Activated naive CD8-positive, alpha-beta T cell treated with anti-CD3 and anti-CD28 coated beads for 36 hours (primary cell): ENCODE measurements around the gene FGF11. TPM values are rescaled to one million over a fixed set of nuclear protein-coding genes. Genes with fewer than 3 reads are reported as not detected.

Source experiments
- DNase-seq: peaks from one replicate; pipeline ENCODE4 v3.0.0; 2021
- H3K27ac Mint-ChIP-seq: one replicate; pipeline ENCODE4 v1.8.0; 2022; ENCODE audit warnings: mild to moderate bottlenecking, moderate library complexity, mixed read lengths
- H3K27me3 Mint-ChIP-seq: one replicate; pipeline ENCODE4 v1.8.0; 2022; ENCODE audit warnings: mild to moderate bottlenecking, mixed read lengths
- H3K36me3 Mint-ChIP-seq: one replicate; pipeline ENCODE4 v1.8.0; 2021; ENCODE audit warnings: mild to moderate bottlenecking, mixed read lengths
- H3K4me1 Mint-ChIP-seq: one replicate; pipeline ENCODE4 v1.8.0; 2021; ENCODE audit warnings: mixed read lengths
- H3K4me3 Mint-ChIP-seq: one replicate; pipeline ENCODE4 v1.8.0; 2022; ENCODE audit warnings: mild to moderate bottlenecking, moderate library complexity, mixed read lengths
- H3K9me3 Mint-ChIP-seq: one replicate; pipeline ENCODE4 v1.8.0; 2022; ENCODE audit warnings: mixed read lengths
- total RNA-seq, 2 experiments: library from RNA; stranded (reverse); gene quantifications; one replicate each; pipeline ENCODE4 v1.2.3, GENCODE V29; 2021

FGF11 gene
- total RNA-seq, 2 experiments from 2014 or later, result 7.6 to 9.2 TPM

- no peaks in the 10 kb centered on the region for H3K9me3 Mint-ChIP-seq
- no peaks in the 10 kb centered on the region for H3K27me3 Mint-ChIP-seq
- no peaks in the 10 kb centered on the region for H3K4me1 Mint-ChIP-seq
- no peak overlapping the region for H3K27ac Mint-ChIP-seq
- H3K36me3 Mint-ChIP-seq, result no peaks in the 10 kb centered on the region
- no peak for DNase-seq
- no peak overlapping the region for H3K4me3 Mint-ChIP-seq
Measured at GRCh38 chr17:7418472-7419152, 20.7 kb upstream of the FGF11 start.

DNA sequence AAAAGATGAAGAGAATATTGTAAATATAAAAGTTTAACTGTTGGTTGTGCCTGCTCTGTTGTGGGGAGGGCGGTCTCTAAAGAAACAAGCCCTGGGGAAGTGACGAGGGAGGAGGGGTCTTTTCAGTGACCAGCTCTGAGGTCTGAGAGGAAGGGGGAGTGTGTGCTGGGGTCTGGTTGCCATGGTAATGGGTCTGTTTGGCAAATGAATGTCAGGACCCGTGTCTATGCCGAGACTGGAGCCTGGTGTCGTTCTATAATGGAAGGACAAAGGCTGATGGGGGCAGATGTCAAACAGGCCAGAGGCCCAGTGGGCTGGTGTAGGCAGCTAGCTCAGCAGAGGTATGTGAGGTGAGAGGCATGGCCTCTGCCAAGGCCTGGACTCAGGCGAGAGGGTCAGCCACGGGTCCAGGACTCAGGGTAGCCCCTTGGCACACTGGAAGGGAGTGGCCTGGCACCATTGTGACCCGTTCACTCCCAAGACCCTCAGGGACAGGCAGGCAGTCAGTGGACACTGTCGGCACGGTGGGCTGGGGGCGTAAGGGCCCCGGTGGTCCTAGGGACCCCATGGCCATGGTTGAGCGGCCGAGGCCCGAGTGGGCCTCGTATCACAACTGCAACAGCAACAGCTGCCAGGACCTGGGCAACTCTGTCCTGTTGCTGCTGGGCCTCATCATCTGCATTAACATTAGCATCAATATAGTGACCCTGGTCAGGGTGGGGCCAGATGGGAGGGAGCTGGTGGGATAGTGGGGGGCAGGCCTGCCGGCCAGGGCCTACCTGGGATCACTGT is 19.3 kb upstream of the FGF11 start, which contains the start of gene SPEM1:
TSS of gene SPEM1 (plus strand) at position 506 of the 792 bp plus-strand sequence. CDS start at position 567, 61 bp downstream.
- Mint-ChIP-seq H3K4me3 (no peak within 1 kb of the TSS), H3K36me3 (no peaks in the 10 kb centered on the region), H3K4me1 (no peaks in the 10 kb centered on the region), H3K9me3 (no peaks in the 10 kb centered on the region), H3K27me3 (no peaks in the 10 kb centered on the region), H3K27ac (no peak within 1 kb of the TSS)
- DNase-seq, result no peak

- H3K27ac Mint-ChIP-seq, result no peak overlapping the region
- no peaks in the 10 kb centered on the region for H3K4me1 Mint-ChIP-seq
- no peaks in the 10 kb centered on the region for H3K27me3 Mint-ChIP-seq
- no peaks in the 10 kb centered on the region for H3K36me3 Mint-ChIP-seq
- H3K9me3 Mint-ChIP-seq, result no peaks in the 10 kb centered on the region
- no peak overlapping the region for H3K4me3 Mint-ChIP-seq
- DNase-seq, result no peak
Measured at GRCh38 chr17:7421186-7421585, 18.1 kb upstream of the FGF11 start.

GRCh38 chr17:7423679-7424078 is 15.6 kb upstream of the FGF11 start:
- H3K27me3 Mint-ChIP-seq, result no peaks in the 10 kb centered on the region
- H3K9me3 Mint-ChIP-seq, result no peaks in the 10 kb centered on the region
- DNase-seq, result no peak
- H3K36me3 Mint-ChIP-seq, result no peaks in the 10 kb centered on the region
- H3K27ac Mint-ChIP-seq, result no peak overlapping the region
- no peak overlapping the region for H3K4me3 Mint-ChIP-seq
- H3K4me1 Mint-ChIP-seq, result no peaks in the 10 kb centered on the region

DNA sequence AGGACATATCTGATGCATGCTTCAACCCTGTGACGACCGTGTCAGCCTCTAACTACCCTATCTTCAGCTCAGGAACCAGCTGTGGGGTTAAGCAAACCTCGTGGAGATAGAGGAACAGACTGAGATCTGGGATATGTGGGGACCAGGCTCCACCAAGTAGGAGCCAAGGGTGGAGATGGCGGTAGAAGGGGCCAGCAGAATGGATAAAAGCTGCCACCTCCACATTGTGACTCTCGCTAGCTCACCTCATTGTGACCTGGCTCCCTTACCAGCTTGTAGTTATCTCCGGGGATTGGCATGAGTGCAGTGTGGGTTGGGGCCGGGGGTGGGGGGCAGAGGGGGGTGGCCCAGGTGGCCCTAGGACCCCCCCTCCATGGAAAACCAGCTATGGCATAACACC is 14.0 kb upstream of the FGF11 start, which contains the start of gene SPEM2:
TSS of gene SPEM2 (plus strand) at position 301 of the 400 bp plus-strand sequence. CDS start at position 374, 73 bp downstream.
- DNase-seq, result no peak
- no peaks in the 10 kb centered on the region for H3K9me3 Mint-ChIP-seq
- no peak within 1 kb of the TSS for H3K4me3 Mint-ChIP-seq
- H3K4me1 Mint-ChIP-seq, result no peaks in the 10 kb centered on the region
- no peaks in the 10 kb centered on the region for H3K27me3 Mint-ChIP-seq
- H3K27ac Mint-ChIP-seq, result no peak within 1 kb of the TSS
- H3K36me3 Mint-ChIP-seq, result no peaks in the 10 kb centered on the region

GRCh38 chr17:7425756-7426155 is 13.6 kb upstream of the FGF11 start:
- H3K9me3 Mint-ChIP-seq, result no peaks in the 10 kb centered on the region
- H3K4me3 Mint-ChIP-seq, result no peak overlapping the region
- H3K27ac Mint-ChIP-seq, result no peak overlapping the region
- DNase-seq, result no peak
- no peaks in the 10 kb centered on the region for H3K36me3 Mint-ChIP-seq
- H3K4me1 Mint-ChIP-seq, result no peaks in the 10 kb centered on the region
- no peaks in the 10 kb centered on the region for H3K27me3 Mint-ChIP-seq

GRCh38 chr17:7426203-7426863 is 13.0 kb upstream of the FGF11 start:
- no peaks in the 10 kb centered on the region for H3K4me1 Mint-ChIP-seq
- H3K4me3 Mint-ChIP-seq, result no peak overlapping the region
- no peaks in the 10 kb centered on the region for H3K36me3 Mint-ChIP-seq
- no peaks in the 10 kb centered on the region for H3K27me3 Mint-ChIP-seq
- no peak overlapping the region for H3K27ac Mint-ChIP-seq
- DNase-seq, result no peak
- H3K9me3 Mint-ChIP-seq, result no peaks in the 10 kb centered on the region

DNA sequence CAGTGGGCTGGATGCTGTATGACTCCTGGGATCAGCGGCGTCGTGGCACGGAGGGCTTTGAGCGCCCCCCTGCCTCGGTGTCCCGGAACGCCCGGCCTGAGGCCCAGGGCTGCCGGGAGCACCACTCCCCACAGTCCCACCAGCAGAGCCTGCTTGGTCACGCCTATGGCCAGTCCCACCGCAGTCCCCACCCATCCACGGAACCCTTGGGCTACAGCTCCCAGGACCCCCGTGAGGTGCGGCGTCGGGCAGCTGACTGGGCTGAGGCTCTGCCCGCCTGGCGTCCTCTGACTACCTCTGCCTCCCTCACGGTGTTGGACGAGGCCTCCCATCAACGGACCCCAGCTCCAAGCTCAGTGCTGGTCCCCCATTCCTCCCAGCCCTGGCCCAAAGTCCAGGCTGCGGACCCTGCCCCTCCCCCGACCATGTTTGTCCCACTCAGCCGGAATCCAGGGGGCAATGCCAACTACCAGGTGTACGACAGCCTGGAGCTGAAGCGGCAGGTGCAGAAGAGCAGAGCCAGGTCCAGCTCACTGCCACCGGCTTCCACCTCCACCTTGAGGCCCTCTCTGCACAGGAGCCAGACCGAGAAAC is 12.3 kb upstream of the FGF11 start:
- H3K27me3 Mint-ChIP-seq, result no peaks in the 10 kb centered on the region
- no peak overlapping the region for H3K4me3 Mint-ChIP-seq
- no peaks in the 10 kb centered on the region for H3K9me3 Mint-ChIP-seq
- DNase-seq, result no peak
- no peaks in the 10 kb centered on the region for H3K36me3 Mint-ChIP-seq
- H3K4me1 Mint-ChIP-seq, result no peaks in the 10 kb centered on the region
- no peak overlapping the region for H3K27ac Mint-ChIP-seq

DNA sequence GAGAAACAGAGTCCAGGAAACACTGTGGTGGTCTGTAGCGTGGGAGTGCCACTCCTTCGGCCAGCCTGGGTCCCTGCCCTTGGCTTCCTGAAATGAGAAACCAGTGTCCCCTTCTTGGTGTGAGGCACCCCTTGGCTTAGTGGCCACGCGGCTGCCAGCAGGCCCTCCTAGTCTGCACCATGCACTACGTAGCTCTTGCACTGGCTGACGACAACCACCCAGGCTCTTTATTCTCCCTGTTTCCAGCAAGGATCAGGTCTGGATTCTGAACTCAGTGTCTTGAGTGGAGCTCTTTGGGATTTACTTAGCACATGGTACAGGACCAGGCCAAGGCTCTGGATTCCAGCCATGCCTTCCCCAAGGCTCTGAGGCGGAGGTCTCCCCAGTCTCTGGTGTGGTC is 11.8 kb upstream of the FGF11 start:
- DNase-seq, result no peak
- no peaks in the 10 kb centered on the region for H3K9me3 Mint-ChIP-seq
- H3K36me3 Mint-ChIP-seq, result no peaks in the 10 kb centered on the region
- no peaks in the 10 kb centered on the region for H3K27me3 Mint-ChIP-seq
- no peak overlapping the region for H3K27ac Mint-ChIP-seq
- no peaks in the 10 kb centered on the region for H3K4me1 Mint-ChIP-seq
- no peak overlapping the region for H3K4me3 Mint-ChIP-seq

DNA sequence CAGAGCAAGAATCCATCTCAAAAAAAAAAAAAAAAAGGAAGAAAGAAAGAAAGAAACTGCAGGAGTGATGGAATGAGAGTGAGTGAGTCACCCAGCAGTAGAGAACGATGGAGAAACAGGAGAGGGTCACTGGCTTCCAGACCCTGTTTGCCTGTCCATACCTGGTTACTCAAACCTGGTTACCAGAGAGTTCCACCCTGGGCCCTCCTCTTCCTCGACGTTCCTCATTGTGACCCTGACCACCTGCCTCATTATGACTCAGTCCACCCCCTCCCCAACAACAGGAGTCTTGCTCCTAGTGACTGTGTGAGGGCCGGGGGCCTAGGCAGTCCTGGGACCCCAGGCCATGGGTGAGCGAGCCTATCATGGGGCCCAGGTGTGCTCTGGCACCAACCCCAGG is 10.8 kb upstream of the FGF11 start, which contains the start of gene SPEM3:
TSS of gene SPEM3 (plus strand) at position 301 of the 400 bp plus-strand sequence. CDS start at position 347, 46 bp downstream.
- H3K4me1 Mint-ChIP-seq, result no peaks in the 10 kb centered on the region
- H3K9me3 Mint-ChIP-seq, result no peaks in the 10 kb centered on the region
- no peak within 1 kb of the TSS for H3K27ac Mint-ChIP-seq
- H3K36me3 Mint-ChIP-seq, result no peaks in the 10 kb centered on the region
- H3K27me3 Mint-ChIP-seq, result no peaks in the 10 kb centered on the region
- H3K4me3 Mint-ChIP-seq, result no peak within 1 kb of the TSS
- no peak for DNase-seq

GRCh38 chr17:7429722-7430121 is 9.6 kb upstream of the FGF11 start:
- Mint-ChIP-seq H3K4me3 (no peak overlapping the region), H3K36me3 (no peaks in the 10 kb centered on the region), H3K27ac (no peak overlapping the region), H3K27me3 (no peaks in the 10 kb centered on the region), H3K9me3 (no peaks in the 10 kb centered on the region), H3K4me1 (no peaks in the 10 kb centered on the region)
- no peak for DNase-seq

DNA sequence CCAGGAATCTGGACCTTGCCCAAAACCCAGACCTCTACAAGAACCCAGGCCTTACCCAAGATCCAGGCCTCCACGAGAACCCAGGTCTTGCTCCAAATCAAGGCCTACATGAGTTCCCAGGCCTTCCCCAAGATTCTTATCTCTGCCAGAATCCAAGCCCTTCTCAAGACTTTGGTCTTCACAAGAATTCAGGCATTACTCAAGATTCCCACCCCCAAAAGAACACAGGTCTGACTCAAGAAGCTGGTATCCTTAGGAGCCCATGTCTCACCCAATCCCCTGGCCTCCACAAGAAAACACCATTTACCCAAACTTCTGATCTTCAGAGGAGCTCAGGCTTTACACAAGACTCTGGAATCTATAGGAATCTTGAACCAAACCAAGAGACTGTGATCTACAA is 8.1 kb upstream of the FGF11 start:
- Mint-ChIP-seq H3K4me3 (no peak overlapping the region), H3K9me3 (no peaks in the 10 kb centered on the region), H3K4me1 (peaks cover 8% of the 10 kb centered on the region), H3K27ac (no peak overlapping the region), H3K36me3 (no peaks in the 10 kb centered on the region), H3K27me3 (no peaks in the 10 kb centered on the region)
- DNase-seq, result no peak

- no peaks in the 10 kb centered on the region for H3K9me3 Mint-ChIP-seq
- H3K4me1 Mint-ChIP-seq, result peaks cover 15% of the 10 kb centered on the region
- no peak overlapping the region for H3K4me3 Mint-ChIP-seq
- DNase-seq, result no peak
- no peak overlapping the region for H3K27ac Mint-ChIP-seq
- no peaks in the 10 kb centered on the region for H3K36me3 Mint-ChIP-seq
- H3K27me3 Mint-ChIP-seq, result no peaks in the 10 kb centered on the region
Measured at GRCh38 chr17:7432296-7432695, 7.0 kb upstream of the FGF11 start.

- Mint-ChIP-seq H3K36me3 (peaks cover 8% of the 10 kb centered on the region), H3K4me1 (peaks cover 39% of the 10 kb centered on the region), H3K27me3 (peaks cover 22% of the 10 kb centered on the region), H3K9me3 (no peaks in the 10 kb centered on the region), H3K4me3 (peak overlapping the region; percentile 94), H3K27ac (peak overlapping the region; percentile 92)
- peak; percentile 74 for DNase-seq
Measured at GRCh38 chr17:7435676-7436555, 3.4 kb upstream of the FGF11 start.
